ENCODE results near the gene USP25.

USP25 gene

GRCh38 chr21:15820327-15820726 is 90.5 kb downstream of the USP25 start:
- no peak for DNase-seq

DNA sequence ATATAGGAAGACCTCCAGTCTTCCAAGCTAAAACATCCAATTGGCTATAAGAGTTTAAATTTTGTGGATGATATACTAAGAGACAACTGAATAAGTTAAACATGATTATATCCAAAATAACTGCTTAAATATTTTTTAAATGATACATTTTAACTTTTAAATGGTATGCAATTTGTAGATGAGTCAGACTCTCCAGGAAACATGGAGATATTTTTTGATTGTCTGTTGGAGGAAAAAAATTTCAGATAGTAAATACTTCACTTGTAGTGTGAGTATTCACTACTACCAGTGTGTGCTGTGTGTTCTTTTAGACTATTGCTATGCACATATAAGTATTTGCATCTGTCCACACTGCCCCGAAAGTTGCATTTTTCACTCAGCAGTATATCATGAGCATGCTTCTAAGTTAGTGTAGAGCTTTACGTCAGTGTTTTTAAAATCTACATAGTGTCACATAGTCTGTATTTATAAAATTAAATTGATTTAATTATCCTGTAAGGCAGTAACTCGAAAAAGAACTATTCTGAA is 91.1 kb downstream of the USP25 start:
- DNase-seq = peak; percentile 45

DNA sequence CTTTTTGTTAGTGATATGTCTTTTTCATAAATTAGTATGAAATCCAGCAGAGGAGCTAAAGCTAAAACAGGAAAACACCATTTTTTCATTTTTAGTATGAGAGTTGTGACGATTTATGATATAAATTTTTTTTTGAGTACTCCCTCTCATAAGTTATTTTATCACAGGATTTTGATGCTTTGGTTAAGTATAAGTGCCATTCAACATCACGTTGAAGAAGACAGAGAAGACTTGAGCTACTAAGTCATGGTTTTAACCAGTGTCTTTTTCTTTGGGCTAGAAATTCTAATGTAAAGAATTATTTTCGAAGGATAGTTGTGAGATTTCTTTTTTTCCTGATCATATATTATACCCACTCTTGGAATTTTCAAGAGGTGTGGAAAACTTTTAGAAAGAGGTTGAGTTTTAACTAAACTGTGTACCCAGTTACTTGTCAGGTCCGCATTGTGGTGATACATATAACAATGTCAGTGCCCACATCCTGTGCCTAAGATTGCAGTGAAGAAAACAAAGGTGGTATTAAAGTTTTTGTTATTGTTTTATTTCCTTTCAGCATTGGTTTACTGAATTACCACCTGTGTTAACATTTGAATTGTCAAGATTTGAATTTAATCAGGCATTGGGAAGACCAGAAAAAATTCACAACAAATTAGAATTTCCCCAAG is 93.8 kb downstream of the USP25 start:
- no peak for DNase-seq

DNA sequence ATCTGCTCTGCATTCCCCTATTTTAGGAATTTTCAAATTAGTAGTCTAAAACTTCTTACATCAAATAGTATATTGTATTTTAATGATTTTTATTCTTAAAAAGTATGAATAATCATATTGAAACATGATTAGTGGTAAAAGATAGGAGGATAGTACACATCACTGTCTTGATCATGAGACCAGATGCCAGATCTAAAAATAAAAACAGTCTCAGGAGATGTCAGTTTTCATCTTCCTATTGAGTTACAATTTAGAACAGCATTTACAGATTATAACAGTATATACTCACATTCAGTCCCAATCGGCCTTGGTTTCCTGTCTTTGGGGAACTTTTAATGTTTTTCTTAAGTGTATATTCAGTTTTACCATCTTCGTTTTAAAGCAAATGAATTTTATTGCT is 95.9 kb downstream of the USP25 start:
- DNase-seq = no peak

- peak; percentile 32 for DNase-seq
Observed at GRCh38 chr21:15826147-15826780, 96.5 kb downstream of the USP25 start.

- no peak for DNase-seq
Observed at GRCh38 chr21:15826908-15827601, 97.3 kb downstream of the USP25 start.

- DNase-seq = no peak
Observed at GRCh38 chr21:15831497-15831896, 101.7 kb downstream of the USP25 start.

- peak; percentile 17 for DNase-seq
Observed at GRCh38 chr21:15837645-15838044, 107.9 kb downstream of the USP25 start.

GRCh38 chr21:15839026-15839425 is 109.2 kb downstream of the USP25 start:
- DNase-seq = no peak

GRCh38 chr21:15839601-15840000 is 109.8 kb downstream of the USP25 start:
- DNase-seq = no peak

DNA sequence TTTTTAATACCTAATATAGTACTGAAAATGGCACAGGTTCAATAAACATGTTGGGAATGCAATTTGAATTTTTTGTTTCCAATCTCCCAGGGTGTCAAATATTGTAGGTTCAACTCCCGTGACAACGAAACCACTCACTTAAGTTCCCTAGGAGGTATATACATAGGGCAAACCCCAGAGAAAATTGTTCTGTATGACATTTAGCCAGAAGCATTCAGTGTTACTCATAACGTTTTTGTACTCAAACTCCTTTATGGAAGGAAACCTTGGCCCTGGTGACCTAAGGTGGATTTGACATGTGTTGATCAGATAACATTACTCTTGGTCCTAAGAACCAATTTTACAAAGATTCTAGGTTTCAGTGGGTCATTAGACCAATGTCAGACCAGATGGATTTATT is 110.6 kb downstream of the USP25 start:
- no peak for DNase-seq

DNA sequence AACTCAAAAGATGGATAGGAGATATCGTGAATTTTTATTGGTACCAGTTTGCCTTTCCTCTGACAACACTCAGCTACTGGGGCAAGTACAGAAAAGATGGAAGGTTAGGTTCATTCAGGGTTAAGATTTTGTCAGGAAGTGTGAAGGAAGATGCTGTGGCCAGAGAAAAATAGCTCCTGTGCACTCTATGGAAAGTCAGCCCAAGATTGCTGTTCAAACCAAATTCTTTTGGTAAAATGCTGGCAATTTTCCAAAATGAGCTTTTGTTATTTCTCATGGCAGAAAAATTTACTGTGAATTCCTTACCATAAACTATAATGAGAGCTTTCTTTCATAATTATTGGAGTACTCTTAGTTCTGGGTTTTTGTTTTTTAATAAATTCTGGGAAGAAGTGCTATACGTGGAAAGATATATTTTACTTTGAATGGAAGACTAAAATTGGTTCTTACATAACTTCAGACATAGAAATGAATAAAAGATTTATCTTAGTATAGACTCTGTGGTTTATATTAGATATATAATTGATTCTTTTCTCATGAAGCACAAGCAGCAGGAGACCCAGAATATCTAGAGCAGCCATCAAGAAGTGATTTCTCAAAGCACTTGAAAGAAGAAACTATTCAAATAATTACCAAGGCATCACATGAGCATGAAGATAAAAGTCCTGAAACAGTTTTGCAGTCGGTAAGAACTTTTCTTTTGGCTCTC is 112.2 kb downstream of the USP25 start:
- peak; percentile 81 for DNase-seq

DNA sequence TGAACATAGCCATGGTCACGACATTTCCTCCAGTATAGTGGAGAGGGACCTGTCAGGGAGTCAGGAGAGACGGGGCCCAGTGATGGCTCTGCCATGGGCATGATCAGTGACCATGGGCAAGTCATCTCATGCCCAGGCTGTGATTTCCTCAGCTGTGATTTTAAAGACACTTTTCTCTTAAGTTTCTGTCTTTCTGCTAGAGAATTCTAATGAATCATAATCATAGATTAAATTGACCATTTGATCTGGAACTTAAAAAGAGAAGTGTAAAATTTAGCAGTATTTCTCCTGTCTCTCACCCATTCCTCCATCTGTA is 112.7 kb downstream of the USP25 start:
- DNase-seq = no peak

DNA sequence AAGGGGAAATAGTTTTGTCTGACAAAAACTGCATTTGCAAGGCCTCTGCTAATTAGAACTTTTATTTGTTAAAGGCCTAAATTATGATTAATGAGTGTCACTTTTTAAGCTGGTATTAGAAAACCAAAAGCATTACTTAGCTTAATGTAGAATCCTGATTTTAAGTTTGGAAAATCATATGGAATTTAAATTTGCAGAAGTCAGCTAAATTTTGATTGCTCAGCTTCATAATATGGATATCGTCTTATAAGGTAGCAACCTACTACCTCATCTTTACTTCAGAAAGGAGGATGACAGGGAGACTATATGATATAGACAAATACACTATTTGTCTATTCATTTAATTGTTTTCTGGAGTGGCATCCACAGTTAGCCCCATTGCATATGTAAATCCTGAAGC is 114.0 kb downstream of the USP25 start:
- DNase-seq = no peak

DNA sequence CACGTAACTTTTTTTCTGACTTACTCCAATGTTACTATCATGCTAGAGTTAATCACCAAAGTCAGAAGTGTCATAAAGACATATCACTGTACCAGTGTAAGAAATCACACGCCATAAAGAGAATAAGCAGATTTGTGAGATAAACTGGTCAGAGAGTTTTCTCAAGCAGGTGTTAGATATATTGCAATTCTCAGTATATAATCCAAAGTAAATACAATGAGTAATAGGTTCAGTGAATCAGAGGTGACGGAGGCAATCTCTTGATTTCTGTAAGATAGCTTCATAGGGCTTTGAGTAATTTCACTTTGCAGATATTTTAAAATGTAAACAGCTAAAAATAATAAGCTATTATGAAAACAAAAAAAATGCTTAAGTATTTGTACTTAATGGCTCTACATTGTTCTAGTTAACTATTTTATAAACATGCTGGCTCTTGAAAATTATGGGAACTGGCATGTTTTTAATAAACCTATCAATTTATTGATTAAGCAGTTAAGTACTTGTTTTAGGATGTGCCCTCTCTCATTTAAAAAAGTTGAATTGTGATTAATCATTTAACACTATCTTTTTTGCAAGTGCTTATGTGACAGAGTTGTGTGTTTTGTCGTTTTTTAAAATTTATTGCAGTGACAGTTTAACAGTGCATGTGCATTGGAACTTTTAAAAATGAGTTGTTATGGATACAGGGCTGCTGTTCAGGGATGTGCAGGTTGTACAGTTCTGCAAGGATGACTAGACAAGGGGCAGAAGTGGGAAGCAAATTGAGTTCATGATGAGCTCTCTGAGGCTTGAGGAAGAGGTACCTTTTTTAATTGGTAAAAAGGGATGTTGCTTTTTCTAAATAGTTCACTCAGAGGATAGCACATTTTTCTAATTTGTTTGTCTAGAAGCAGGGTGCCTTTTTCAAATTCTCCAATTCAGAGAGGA is 119.1 kb downstream of the USP25 start:
- peak; percentile 64 for DNase-seq

GRCh38 chr21:15849927-15850326 is 120.1 kb downstream of the USP25 start:
- DNase-seq = no peak

- DNase-seq = peak; percentile 68
Observed at GRCh38 chr21:15850645-15851044, 120.9 kb downstream of the USP25 start.

GRCh38 chr21:15852146-15852545 is 122.4 kb downstream of the USP25 start:
- no peak for DNase-seq

DNA sequence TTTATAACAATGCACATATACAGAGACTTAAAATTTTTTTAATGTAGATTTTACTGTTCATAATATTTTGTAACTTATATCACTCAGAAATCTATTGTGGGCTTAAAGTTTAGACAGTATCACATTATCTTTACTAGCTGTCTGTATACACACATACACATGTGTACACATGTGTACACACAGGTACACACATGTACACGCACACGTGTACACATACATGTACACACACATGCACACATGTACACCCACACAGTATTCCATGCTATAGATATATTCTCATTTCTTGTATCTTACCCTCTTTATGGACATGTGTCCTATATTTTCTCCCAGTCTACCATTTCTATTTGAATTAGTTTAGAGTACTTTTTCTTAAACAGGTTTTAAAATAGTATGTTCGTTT is 123.3 kb downstream of the USP25 start:
- DNase-seq = no peak

DNA sequence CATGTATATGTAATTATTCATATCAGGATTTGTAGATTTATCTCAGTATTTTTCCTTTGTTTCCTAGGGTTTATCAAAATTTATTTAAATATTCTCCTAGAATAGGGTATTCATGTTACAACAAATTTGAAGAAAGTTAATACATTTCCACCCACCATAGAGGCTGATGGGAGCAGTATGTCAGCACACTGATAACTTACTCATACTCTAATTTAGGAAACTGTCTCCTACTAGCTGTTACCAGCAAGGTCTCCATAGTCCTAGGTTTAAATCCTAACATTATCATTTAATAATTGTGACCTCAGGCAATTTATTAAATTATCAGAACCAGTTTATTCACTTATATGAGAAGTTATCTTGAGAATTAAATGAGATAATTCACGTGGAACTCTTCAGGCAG is 127.0 kb downstream of the USP25 start:
- DNase-seq = no peak

GRCh38 chr21:15857740-15858139 is 128.0 kb downstream of the USP25 start:
- no peak for DNase-seq

GRCh38 chr21:15860541-15860940 is 130.8 kb downstream of the USP25 start:
- DNase-seq = no peak
